Type B pancreatic cell (in vitro differentiated cells): ENCODE data around the gene ACAD9. TPM values are rescaled to one million over a fixed set of nuclear protein-coding genes. Genes with fewer than 3 reads are reported as not detected.
"Not testable (repeated sequence)": the region's sequence is repeated elsewhere in the genome, so short reads cannot be mapped to it uniquely, and the experiment has no call there.

Source experiments
- DNase-seq: peaks from one replicate; pipeline ENCODE4 v3.0.0; 2021; ENCODE audit warnings: mixed read lengths; ENCODE audit not compliant: unreplicated experiment; ENCODE audit errors: extremely low spot score
- H3K27ac Mint-ChIP-seq: 2 replicates; pipeline ENCODE4 v1.8.0; 2021; ENCODE audit warnings: mild to moderate bottlenecking, mixed read lengths
- H3K27me3 Mint-ChIP-seq: 2 replicates; pipeline ENCODE4 v1.8.0; 2021; ENCODE audit warnings: mixed read lengths
- H3K36me3 Mint-ChIP-seq: 2 replicates; pipeline ENCODE4 v1.8.0; 2021; ENCODE audit warnings: mixed read lengths
- H3K4me1 Mint-ChIP-seq: one replicate; pipeline ENCODE4 v1.8.0; 2021; ENCODE audit warnings: mixed read lengths; ENCODE audit not compliant: unreplicated experiment
- H3K4me3 Mint-ChIP-seq: 2 replicates; pipeline ENCODE4 v1.8.0; 2021; ENCODE audit warnings: mild to moderate bottlenecking, mixed read lengths
- H3K9me3 Mint-ChIP-seq: 2 replicates; pipeline ENCODE4 v1.8.0; 2021; ENCODE audit warnings: mixed read lengths
- total RNA-seq: library from RNA; stranded (reverse); gene quantifications from 2 replicates; pipeline ENCODE4 v1.2.1, GENCODE V29; 2021; ENCODE audit warnings: low replicate concordance
- TF ChIP-seq, protein P1 (sequence below): fragments of 200-600 bp; sonication (generic); conservative IDR thresholded peaks from 2 replicates; pipeline ENCODE4 v1.5.0; 2021; ENCODE audit warnings: antibody characterized with exemption, mild to moderate bottlenecking

Gene ACAD9
- total RNA-seq, 1 donor from 2014 or later = 56.1 TPM

DNA sequence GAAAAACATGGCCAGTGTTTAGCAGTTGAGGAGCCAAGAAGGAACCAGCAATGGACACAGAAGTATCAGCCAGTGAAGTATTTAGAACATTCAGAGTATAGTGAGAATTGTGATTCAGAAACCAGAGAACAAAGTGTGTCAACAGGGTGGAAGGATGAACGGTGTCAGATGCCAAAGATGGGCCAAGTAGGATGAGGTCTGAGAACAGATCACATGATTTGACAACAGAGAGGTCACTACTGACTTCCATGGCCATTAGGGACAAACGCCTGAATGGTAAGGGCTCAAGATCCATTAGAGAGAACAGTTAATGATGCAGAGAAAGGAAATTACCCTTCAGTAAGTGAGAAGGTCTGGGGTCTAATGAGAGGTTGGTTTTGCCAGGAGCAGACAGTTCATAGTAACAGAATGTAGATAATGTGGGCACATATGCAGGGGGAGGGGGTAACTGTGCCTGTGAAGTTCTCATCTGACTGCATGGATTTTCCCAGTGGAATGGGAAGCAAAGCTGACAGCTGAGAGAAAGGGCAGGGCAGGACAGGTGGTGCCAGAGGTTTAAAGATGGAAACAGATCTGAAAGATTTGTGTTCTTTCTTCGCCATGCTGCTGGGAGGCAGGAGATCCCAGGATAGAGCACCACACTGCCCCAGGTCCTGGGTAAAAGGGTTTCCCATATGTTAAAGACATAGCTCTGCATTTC is 4.8 kb upstream of the ACAD9 start:
- H3K27ac Mint-ChIP-seq = no peak overlapping the region
- DNase-seq = no peak
- H3K9me3 Mint-ChIP-seq = no peaks in the 10 kb centered on the region
- no peaks in the 10 kb centered on the region for H3K27me3 Mint-ChIP-seq
- TF ChIP-seq, protein P1, sequence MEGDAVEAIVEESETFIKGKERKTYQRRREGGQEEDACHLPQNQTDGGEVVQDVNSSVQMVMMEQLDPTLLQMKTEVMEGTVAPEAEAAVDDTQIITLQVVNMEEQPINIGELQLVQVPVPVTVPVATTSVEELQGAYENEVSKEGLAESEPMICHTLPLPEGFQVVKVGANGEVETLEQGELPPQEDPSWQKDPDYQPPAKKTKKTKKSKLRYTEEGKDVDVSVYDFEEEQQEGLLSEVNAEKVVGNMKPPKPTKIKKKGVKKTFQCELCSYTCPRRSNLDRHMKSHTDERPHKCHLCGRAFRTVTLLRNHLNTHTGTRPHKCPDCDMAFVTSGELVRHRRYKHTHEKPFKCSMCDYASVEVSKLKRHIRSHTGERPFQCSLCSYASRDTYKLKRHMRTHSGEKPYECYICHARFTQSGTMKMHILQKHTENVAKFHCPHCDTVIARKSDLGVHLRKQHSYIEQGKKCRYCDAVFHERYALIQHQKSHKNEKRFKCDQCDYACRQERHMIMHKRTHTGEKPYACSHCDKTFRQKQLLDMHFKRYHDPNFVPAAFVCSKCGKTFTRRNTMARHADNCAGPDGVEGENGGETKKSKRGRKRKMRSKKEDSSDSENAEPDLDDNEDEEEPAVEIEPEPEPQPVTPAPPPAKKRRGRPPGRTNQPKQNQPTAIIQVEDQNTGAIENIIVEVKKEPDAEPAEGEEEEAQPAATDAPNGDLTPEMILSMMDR = no peak
- peaks cover 3% of the 10 kb centered on the region for H3K36me3 Mint-ChIP-seq
- H3K4me3 Mint-ChIP-seq = no peak overlapping the region
- H3K4me1 Mint-ChIP-seq = peaks cover 26% of the 10 kb centered on the region

DNA sequence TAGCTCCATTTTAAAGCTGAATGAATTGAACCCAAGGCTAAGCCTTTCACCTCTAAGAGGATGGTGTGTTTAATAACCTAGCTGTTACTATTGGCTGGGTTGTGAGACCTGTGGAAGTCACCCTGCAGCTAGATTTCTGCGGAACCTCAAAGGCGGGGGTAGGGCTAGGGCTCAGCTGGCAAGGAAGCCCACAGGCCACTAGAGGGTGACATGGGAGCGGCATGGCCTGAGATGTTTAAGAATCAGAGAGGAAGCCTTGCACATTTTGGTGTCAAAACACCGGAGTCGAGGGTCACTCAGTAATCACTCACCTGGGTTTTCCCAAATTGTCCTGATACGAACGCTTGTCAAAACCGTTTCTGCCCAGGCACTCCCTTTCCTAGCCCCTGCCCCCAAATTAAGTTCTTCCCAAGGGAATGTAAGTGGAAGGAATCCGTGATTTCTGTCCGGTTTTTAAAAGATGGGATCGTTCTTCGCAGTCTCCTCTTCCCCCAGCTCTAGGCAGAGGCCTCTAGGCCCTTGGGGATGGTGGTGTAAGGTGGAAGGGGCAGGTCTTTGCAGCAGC is 3.8 kb upstream of the ACAD9 start:
- no peak for DNase-seq
- Mint-ChIP-seq H3K36me3 (peaks cover 3% of the 10 kb centered on the region), H3K4me3 (peak overlapping the region; percentile 9), H3K27me3 (no peaks in the 10 kb centered on the region), H3K9me3 (no peaks in the 10 kb centered on the region), H3K27ac (peak overlapping the region; percentile 35), H3K4me1 (peaks cover 26% of the 10 kb centered on the region)
- TF ChIP-seq, protein P1 = peak; percentile 72

DNA sequence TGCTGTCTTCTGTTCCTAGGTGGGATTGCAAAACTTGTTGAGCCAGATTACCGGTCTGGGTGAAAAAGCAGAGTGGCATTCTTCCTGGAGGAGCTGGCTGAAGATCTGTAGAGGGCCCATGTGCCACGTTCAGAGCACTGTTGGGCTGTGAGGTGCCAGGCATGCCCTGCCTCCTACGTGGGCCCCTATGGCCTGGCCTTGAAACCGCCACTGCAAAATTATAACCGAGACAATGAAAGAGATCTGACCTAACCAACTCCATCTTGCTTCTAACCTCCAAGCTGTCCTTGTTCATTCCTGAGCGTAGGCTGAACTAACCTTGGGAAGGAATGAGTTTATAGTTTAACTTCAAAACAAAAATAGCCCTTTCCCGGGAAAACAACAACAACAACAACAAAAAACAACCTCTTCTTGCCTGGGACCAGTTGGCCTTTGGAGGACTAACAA is 1.4 kb upstream of the ACAD9 start:
- peaks cover 38% of the 10 kb centered on the region for H3K4me1 Mint-ChIP-seq
- DNase-seq = no peak
- no peaks in the 10 kb centered on the region for H3K9me3 Mint-ChIP-seq
- peaks cover 3% of the 10 kb centered on the region for H3K36me3 Mint-ChIP-seq
- H3K4me3 Mint-ChIP-seq = peak overlapping the region; percentile 94
- TF ChIP-seq, protein P1 = no peak
- no peaks in the 10 kb centered on the region for H3K27me3 Mint-ChIP-seq
- H3K27ac Mint-ChIP-seq = peak overlapping the region; percentile 98

DNA sequence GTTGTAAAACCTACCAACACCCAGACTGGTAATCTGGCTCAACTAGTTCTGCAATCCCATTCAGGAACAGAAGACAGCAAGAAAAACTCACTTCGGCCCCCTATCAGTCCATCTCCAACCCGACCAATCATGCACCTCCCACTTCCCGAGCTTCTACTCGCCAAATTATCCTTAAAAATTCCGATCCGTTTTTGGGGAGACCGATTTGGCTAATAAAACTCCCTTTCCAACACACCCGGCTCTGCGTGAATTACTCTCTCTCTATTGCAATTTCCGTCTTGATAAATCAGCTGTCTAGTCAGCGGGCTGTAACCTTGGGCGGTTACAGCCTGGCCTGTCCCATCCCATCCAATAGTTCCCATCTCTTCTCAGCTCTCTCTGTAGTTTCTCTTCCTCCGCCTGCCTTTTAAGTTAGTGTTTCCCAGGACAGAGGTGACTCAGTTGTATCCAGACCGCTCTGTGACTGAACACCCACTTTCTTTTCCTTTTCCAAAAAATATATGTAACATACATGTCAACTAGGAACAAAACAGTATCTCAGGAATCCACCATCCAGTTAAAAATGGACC is 780 bp upstream of the ACAD9 start:
- no peak for DNase-seq
- Mint-ChIP-seq H3K27me3 (no peaks in the 10 kb centered on the region), H3K9me3 (no peaks in the 10 kb centered on the region), H3K4me3 (peak overlapping the region; percentile 94), H3K4me1 (peaks cover 38% of the 10 kb centered on the region), H3K27ac (peak overlapping the region; percentile 98), H3K36me3 (peaks cover 3% of the 10 kb centered on the region)
- TF ChIP-seq, protein P1 = no peak

DNA sequence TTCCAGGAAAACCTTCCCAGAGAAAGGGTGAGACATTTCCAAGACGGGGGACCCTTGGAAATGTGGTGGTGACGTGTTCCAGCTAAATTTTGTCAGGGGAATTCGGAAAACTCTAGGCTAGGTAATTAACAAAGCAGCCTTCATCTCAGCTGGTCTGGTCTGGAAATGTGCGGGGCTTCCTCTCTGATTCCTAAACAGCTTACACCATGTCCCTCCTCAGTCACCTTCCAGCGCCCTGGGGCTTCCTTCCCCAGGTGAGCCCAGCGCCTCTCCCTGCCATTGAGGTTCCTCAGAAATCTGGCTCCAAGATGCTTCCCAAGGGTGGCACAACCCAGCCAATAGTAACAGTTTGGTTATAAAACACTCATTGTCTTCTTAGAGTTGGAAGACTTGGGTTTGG is 571 bp downstream of the ACAD9 start:
- peaks cover 11% of the 10 kb centered on the region for H3K36me3 Mint-ChIP-seq
- TF ChIP-seq, protein P1 = no peak
- peak overlapping the region; percentile 94 for H3K4me3 Mint-ChIP-seq
- H3K27ac Mint-ChIP-seq = peak overlapping the region; percentile 98
- no peaks in the 10 kb centered on the region for H3K9me3 Mint-ChIP-seq
- no peak for DNase-seq
- no peaks in the 10 kb centered on the region for H3K27me3 Mint-ChIP-seq
- peaks cover 38% of the 10 kb centered on the region for H3K4me1 Mint-ChIP-seq

DNA sequence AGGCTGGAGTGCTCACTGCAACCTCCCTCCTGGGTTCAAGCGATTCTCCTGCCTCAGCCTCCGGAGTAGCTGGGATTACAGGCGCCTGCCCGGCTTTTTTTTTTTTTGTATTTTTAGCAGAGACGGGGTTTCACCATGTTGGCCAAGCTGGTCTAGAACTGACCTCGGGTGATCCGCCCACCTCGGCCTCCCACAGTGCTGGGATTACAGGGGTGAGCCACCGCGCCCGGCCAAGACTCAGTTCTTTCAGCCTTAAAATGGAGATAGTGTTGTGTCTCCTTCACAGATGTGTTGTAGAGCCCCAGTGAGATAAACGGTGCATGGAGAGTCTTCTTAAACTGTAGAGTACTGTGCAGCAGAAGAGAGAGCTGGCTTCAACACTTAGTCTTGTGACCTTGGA is 1.0 kb downstream of the ACAD9 start:
- Mint-ChIP-seq H3K36me3 (peaks cover 12% of the 10 kb centered on the region), H3K27ac (peak overlapping the region; percentile 98), H3K4me3 (peak overlapping the region; percentile 94), H3K4me1 (peaks cover 36% of the 10 kb centered on the region)
- not testable (repeated sequence) for H3K9me3 Mint-ChIP-seq, H3K27me3 Mint-ChIP-seq, DNase-seq
